ENCODE data around the gene OSBPL1A. TPM values are rescaled to one million over a fixed set of nuclear protein-coding genes. Genes with fewer than 3 reads are reported as not detected.

The OSBPL1A gene
- total RNA-seq, 6 donors from 2014 or later: 33.3 to 64.5 (median 55.4) TPM

DNA sequence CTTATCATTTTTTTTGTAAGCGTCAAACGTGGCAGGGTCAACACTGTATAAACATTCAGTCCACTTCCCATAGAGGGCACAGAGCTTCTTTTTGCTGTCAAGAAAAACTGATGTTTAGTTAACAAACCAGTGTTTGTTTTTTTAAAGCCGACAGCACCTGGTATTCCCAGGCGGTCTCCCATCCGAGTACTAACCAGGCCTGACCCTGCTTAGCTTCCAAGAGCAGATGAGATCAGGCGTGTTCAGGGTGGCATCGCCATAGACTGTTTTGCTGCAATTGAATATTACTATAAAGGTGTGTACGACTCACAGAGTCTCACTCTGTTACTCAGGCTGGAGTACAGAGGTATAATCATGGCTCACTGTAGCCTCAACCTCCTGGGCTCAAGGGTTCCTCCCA, 227.3 kb downstream of the OSBPL1A start:
- Histone ChIP-seq H3K4me3 (no peak overlapping the region), H3K27ac (no peak overlapping the region), H3K36me3 (peaks cover 7 to 45% (median 16%) of the 10 kb centered on the region in 4 donors), H3K9me3 (no peaks in the 10 kb centered on the region), H3K4me1 (no peaks in the 10 kb centered on the region), H3K27me3 (no peaks in the 10 kb centered on the region)
- DNase-seq (no peak), ATAC-seq (ENCODE audit: low FRiP score in 2 of 2) (no peak)
- WGBS, 2 donors: 77 to 84% methylated on average over 8 of the region's 8 CpGs
- TF ChIP-seq POLR2AphosphoS5 (IDR thresholded peaks at IDR 0.05) (no peak), EP300 (IDR thresholded peaks at IDR 0.05) (no peak), POLR2A (IDR thresholded peaks at IDR 0.05) (no peak)
- TF ChIP-seq, protein P1, sequence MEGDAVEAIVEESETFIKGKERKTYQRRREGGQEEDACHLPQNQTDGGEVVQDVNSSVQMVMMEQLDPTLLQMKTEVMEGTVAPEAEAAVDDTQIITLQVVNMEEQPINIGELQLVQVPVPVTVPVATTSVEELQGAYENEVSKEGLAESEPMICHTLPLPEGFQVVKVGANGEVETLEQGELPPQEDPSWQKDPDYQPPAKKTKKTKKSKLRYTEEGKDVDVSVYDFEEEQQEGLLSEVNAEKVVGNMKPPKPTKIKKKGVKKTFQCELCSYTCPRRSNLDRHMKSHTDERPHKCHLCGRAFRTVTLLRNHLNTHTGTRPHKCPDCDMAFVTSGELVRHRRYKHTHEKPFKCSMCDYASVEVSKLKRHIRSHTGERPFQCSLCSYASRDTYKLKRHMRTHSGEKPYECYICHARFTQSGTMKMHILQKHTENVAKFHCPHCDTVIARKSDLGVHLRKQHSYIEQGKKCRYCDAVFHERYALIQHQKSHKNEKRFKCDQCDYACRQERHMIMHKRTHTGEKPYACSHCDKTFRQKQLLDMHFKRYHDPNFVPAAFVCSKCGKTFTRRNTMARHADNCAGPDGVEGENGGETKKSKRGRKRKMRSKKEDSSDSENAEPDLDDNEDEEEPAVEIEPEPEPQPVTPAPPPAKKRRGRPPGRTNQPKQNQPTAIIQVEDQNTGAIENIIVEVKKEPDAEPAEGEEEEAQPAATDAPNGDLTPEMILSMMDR (IDR thresholded peaks at IDR 0.05): no peak

DNA sequence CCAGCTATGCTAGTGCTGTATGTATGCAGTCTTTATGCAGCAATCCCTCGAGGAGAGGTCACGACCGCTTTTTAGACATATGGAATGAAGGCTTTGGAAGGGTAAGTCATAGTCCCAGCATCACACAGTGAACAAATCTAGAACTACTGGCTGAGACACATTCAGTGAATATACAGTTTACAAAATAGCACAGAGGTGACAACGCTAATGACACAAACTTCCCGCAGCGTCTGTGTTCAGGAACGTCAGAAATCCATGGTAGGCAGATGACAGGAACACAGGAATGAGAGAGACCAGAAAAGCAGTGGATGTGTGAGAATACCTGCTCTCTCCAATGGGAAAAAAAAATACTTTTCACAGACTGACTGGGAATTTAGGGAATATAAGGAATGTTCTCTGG, 229.1 kb downstream of the OSBPL1A start:
- TF ChIP-seq POLR2A (IDR thresholded peaks at IDR 0.05) (no peak), EP300 (IDR thresholded peaks at IDR 0.05) (no peak), POLR2AphosphoS5 (IDR thresholded peaks at IDR 0.05) (no peak)
- TF ChIP-seq, protein P1 (IDR thresholded peaks at IDR 0.05): no peak
- ATAC-seq (ENCODE audit: low FRiP score in 2 of 2): no peak
- no peak overlapping the region for H3K4me3 ChIP-seq
- no peaks in the 10 kb centered on the region for H3K9me3 ChIP-seq
- H3K4me1 ChIP-seq: no peaks in the 10 kb centered on the region
- H3K36me3 ChIP-seq: peaks cover 9 to 54% (median 21%) of the 10 kb centered on the region in 4 donors
- H3K27me3 ChIP-seq: no peaks in the 10 kb centered on the region
- H3K27ac ChIP-seq: no peak overlapping the region
- no peak for DNase-seq
- WGBS, 2 donors: 90% methylated on average over 7 of the region's 7 CpGs

DNA sequence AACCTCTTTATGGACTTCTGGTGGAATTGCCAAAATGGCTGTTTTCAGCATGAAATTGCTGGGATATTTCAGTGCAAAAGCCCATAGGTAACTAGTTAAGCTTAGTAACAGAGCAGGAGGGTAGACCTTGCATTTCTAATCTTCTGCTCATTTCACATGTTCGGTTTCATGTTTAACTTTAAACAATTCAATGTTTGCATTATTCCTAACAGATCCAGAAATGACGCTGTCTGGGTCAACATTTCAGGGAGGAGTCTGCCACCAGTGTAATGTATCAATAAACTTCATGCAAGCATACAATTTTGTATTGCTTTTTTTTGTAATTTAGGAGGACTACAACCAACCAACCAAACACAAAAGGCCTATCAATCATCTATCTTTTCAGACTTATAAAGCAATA, 236.3 kb downstream of the OSBPL1A start:
- WGBS, 2 donors: 78 to 83% methylated on average over 2 of the region's 2 CpGs
- ATAC-seq (ENCODE audit: low FRiP score in 2 of 2) (no peak), DNase-seq (no peak)
- no peak for TF ChIP-seq POLR2A (IDR thresholded peaks at IDR 0.05)
- TF ChIP-seq EP300 (IDR thresholded peaks at IDR 0.05): no peak
- TF ChIP-seq, protein P1 (IDR thresholded peaks at IDR 0.05): no peak
- H3K36me3 ChIP-seq: peaks cover 5 to 61% (median 18%) of the 10 kb centered on the region in 4 donors
- no peak overlapping the region for H3K4me3 ChIP-seq
- no peaks in the 10 kb centered on the region for H3K4me1 ChIP-seq
- no peak overlapping the region for H3K27ac ChIP-seq
- no peaks in the 10 kb centered on the region for H3K27me3 ChIP-seq
- no peaks in the 10 kb centered on the region for H3K9me3 ChIP-seq

DNA sequence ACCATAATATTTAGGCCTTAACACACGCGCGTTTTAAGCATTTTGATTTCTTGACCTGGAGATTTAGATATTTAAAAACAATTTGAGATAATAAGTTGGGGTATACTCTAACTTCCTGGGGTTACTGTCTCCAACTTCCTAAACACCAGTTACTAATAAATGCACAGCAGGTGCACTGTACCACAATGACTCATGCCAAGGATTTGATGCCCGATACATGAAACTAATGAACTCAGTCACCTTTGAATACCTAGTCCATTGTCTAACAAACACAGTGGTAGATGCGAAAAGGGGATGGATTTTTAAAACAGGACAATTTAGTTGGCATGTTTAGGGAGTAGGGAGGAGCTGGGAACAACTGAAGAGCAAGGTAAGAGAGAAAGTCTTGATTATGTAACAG, 237.5 kb downstream of the OSBPL1A start:
- WGBS, 2 donors: 91 to 96% methylated on average over 5 of the region's 5 CpGs
- Histone ChIP-seq H3K36me3 (peaks cover 4 to 52% (median 16%) of the 10 kb centered on the region in 4 donors), H3K27ac (no peak overlapping the region), H3K9me3 (no peaks in the 10 kb centered on the region), H3K27me3 (no peaks in the 10 kb centered on the region), H3K4me3 (no peak overlapping the region), H3K4me1 (no peaks in the 10 kb centered on the region)
- TF ChIP-seq EP300 (IDR thresholded peaks at IDR 0.05) (no peak), POLR2AphosphoS5 (IDR thresholded peaks at IDR 0.05) (no peak), POLR2A (IDR thresholded peaks at IDR 0.05) (no peak)
- TF ChIP-seq, protein P1 (IDR thresholded peaks at IDR 0.05): no peak
- no peak for ATAC-seq (ENCODE audit: low FRiP score in 2 of 2)
- DNase-seq: no peak

DNA sequence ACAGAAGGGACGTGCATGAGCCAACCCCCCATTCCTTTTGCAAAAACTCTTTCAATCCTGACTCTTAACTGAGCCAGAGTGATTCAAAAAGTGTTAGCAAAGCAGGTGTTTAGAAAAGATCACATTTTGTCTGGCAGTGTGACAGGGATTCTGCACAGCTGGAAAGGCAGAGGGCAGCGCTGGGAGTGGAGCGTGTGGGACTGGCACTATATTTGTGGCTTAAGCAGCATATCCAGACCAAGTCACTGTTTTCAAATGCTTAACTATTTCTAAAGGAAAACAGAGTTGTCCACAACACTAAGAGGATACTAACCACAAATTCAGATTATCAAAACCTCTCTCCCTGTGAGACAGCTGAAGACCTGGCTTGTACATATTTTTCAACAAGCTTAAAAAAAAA, 239.8 kb downstream of the OSBPL1A start:
- TF ChIP-seq POLR2AphosphoS5 (IDR thresholded peaks at IDR 0.05): no peak
- TF ChIP-seq, protein P1 (IDR thresholded peaks at IDR 0.05): no peak
- TF ChIP-seq POLR2A (IDR thresholded peaks at IDR 0.05): no peak
- no peak for TF ChIP-seq EP300 (IDR thresholded peaks at IDR 0.05)
- H3K27me3 ChIP-seq: no peaks in the 10 kb centered on the region
- ATAC-seq (ENCODE audit: low FRiP score in 2 of 2) (no peak), DNase-seq (no peak)
- no peak overlapping the region for H3K4me3 ChIP-seq
- H3K4me1 ChIP-seq: no peaks in the 10 kb centered on the region
- WGBS, 2 donors: 90 to 99% methylated on average over 3 of the region's 3 CpGs
- H3K27ac ChIP-seq: no peak overlapping the region
- peaks cover 0 to 33% (median 9%) of the 10 kb centered on the region in 4 donors for H3K36me3 ChIP-seq
- no peaks in the 10 kb centered on the region for H3K9me3 ChIP-seq
